Neural progenitor cell (in vitro differentiated cells): ENCODE results near the gene MAP2K5.

Experiments
- CTCF ChIP-seq: fragments of 200-600 bp; sonication (generic); IDR thresholded peaks from 2 replicates; pipeline ENCODE4 v1.5.1; 2017; ENCODE audit warnings: antibody characterized with exemption, mild to moderate bottlenecking
- EZH2 ChIP-seq: fragments of 200-600 bp; sonication (generic); IDR thresholded peaks from 2 replicates; pipeline ENCODE4 v1.6.1; 2017; ENCODE audit warnings: antibody characterized with exemption, mild to moderate bottlenecking, moderate library complexity

- TF ChIP-seq CTCF (no peak), EZH2 (no peak)
Measured at GRCh38 chr15:67678993-67679392, 136.5 kb downstream of the MAP2K5 start.
